HG03159 (cell line): Measurements from ENCODE around the gene PELI1.
"Not testable (repeated sequence)": the region's sequence is repeated elsewhere in the genome, so short reads cannot be mapped to it uniquely, and the experiment has no call there.

Experiments used
- ATAC-seq: cut with Tn5 transposase; IDR thresholded peaks from one replicate; pipeline ENCODE4 v1.9.1; 2021; ENCODE audit warnings: mild to moderate bottlenecking, moderate library complexity; ENCODE audit not compliant: unreplicated experiment

Gene PELI1

GRCh38 chr2:64124571-64124970 lies 19.6 kb downstream of the PELI1 start:
- ATAC-seq = no peak

- no peak for ATAC-seq
Measured at GRCh38 chr2:64124168-64124567, 20.1 kb downstream of the PELI1 start.

GRCh38 chr2:64123740-64124139 lies 20.5 kb downstream of the PELI1 start:
- ATAC-seq = no peak

- no peak for ATAC-seq
Measured at GRCh38 chr2:64122358-64122757, 21.9 kb downstream of the PELI1 start.

DNA sequence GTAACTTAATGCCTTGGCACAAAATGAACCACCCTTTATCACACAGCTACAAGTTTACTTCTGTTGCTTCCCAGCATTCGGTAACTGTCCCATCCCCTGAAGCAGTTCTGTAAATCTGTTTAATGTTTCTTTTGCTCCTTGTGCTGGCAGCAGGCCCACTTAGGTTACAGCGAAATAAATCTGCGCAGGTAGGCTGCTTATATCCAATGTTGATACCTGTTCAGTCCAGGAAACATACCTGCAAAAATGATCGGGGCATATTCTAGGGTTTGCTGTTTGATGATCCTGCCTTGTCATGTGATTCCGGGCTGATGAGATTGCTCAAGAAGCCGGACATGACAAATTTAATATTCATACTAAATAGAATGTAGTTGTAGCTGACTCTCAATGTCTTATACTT lies 23.3 kb downstream of the PELI1 start:
- no peak for ATAC-seq

- no peak for ATAC-seq
Measured at GRCh38 chr2:64120008-64120407, 24.2 kb downstream of the PELI1 start.

GRCh38 chr2:64119369-64119768 lies 24.9 kb downstream of the PELI1 start:
- ATAC-seq = no peak

- ATAC-seq = no peak
Measured at GRCh38 chr2:64115808-64116598, 28.2 kb downstream of the PELI1 start.

GRCh38 chr2:64114912-64115277 lies 29.3 kb downstream of the PELI1 start:
- ATAC-seq = peak; percentile 41

DNA sequence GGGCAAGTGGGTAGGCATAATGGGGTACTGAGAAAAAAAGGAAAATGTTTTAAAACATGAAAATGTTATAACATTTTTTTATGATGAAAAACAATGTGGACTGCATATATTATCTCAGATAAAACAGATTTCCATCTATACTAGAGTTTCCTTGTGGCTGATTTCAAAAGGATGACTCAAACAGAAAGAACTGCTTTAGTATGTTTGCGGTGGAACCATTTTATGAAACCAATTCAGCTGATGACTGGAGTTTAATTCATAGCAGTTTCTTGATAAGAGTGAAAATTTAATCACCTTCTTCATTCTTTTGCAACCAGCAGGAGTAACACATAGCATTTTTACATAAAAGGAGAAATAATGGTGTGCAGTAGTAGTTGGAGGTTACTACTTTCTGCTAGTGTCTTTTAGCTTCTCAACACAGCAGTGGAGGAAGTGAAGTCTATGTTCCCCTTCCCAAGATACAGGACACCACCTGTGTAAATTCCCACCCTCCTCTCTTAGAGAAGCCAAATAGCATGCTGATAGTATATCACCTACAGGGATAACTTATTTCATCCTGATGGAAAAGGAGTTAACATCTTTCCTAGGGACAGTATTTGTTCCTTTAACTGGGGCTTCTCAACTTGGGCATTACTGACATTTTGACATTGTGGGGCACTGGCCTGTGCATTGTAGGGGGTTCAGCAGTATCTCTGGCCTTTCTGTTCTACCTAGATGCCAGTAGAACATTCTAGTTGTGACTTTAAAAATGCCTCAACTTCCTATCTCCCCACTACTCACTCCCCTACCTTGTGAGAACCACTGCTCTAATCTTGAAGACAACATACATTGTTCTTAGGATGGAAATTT lies 29.9 kb downstream of the PELI1 start:
- ATAC-seq = peak; percentile 48

DNA sequence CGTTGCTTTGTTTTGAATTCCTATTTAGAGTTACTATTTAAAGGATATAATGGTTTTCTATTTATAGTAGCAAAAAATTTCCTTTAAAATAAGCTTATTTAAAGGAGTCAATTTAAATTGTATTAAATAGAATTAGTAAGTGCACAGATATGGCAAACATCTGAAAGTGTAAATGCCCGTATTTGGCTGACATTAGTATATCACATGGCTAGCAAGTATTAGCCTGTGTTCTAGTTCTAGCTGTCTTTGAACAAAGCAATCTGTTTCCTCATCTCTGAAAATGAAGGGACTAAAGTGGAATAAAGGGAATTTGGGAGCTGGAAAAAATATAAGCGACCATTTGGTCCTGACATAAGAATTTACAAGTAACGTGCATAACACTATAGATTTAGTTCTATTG lies 32.2 kb downstream of the PELI1 start:
- no peak for ATAC-seq

DNA sequence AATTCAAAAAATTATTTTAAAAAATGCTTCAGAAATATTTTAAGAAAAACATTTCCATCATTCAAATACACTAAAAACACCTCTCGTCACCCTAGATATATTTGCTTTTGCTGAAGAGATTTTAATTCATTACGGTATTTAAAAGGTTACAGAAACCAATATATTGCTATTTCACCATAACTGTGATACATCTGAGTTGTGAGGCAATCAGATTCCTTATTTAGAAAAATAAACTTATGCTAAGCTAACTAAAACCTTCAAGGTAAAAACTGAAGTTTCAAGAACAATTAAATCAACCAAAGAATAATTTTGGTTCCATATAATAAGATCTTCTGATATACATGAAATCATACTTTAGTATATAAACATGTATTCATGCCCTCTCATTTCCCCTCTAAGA lies 32.8 kb downstream of the PELI1 start:
- ATAC-seq = no peak

DNA sequence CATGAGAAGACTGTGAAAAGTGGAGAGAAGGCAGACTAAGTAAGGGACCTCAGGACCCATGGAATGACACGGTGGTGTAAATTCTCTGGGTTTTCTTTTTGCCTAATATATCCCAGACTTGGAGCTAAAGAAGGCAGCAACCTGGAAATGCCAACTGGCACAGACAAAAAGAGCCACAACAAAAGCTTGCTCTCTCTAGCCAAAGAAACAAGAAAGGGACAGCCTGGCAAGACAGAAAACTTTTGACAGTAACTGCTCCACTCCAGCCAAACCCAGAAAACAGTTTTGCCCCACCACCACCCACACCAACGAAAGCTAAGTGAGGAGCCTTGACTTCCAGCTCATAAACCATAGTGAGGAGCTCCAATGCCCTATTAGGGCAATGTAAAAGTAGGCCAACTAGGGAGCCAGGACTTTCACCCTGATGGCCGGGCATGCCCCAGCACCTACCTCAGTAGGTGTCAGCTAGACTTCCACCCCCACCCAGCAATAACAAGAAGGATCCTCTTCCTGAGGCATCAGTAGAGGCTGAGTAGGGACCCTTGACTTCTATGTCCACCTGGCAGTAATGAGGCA lies 35.5 kb downstream of the PELI1 start:
- ATAC-seq = no peak

DNA sequence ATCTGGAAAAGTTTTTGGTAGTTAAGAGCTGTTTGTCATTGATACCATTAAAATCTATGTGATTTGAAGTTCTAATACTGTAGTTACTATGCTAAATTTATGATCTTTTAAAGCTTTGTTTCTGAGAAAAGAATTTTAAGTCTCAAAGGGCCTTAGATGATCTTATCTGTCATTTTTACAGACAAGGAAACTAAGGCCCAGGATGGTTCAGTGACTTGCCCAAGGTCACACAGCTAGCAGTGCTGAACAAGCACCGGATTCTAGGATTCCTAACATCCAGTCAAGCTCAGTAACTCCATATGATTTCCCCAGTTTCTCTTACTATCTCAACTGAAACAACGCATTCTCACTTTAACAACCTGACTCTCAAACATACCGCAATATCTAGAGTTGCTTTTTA lies 37.7 kb downstream of the PELI1 start:
- ATAC-seq = no peak

DNA sequence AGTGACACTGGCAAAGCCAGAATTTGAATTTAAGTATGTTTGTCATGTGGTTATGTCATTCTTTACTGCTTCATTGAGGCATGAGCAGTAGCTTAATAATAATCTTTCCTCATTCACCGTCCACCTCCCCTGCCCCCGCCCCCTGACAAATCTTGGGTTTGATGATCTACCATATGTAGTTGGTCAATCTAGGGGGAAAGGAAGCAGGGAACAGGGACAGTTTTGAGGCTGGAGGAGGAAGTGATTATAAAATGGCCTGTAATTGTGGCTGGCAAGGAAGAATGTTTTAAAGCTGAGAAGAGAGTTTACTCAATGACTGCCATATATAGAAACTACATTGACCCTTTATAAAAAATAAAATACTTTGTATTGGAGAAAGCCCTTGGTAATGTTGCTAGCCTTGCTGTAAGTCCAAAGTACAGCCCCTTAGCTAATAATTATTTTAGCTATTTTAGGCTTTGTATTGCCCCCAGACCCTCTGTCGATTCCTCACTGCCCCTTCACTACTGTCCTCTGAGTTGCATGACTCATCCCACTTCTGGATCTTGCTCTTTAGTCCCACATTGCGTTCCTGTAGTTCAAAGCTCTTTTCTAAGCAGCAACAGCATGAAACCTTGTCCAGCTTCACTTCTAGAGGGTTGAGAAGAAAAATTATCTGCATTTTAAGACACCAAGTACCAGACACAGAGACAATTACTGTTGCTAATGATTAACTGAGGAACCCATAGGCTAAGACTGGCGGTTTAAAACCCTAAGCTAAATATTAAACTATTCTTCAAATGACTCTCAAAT lies 38.4 kb downstream of the PELI1 start:
- ATAC-seq = peak; percentile 40

DNA sequence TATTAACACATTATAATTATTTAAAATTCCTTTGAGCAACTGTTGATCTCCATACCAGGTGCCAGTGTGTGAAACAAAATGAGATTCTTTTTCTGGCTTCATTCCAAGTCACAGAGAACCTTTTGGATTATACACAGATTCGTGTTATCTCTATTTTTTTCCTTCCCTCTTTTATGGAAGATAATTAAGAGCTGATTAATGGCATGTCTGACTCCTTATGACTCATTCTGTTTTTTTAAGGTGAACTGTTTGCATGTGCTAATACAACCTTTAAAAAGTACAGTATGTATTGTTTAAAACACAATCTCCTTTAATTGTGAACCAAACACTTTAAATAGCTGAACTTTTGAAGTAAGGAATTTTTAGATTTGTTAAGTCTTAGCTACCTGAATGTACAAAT lies 39.3 kb downstream of the PELI1 start:
- no peak for ATAC-seq

- ATAC-seq = not testable (repeated sequence)
Measured at GRCh38 chr2:64102736-64103135, 41.5 kb downstream of the PELI1 start.

DNA sequence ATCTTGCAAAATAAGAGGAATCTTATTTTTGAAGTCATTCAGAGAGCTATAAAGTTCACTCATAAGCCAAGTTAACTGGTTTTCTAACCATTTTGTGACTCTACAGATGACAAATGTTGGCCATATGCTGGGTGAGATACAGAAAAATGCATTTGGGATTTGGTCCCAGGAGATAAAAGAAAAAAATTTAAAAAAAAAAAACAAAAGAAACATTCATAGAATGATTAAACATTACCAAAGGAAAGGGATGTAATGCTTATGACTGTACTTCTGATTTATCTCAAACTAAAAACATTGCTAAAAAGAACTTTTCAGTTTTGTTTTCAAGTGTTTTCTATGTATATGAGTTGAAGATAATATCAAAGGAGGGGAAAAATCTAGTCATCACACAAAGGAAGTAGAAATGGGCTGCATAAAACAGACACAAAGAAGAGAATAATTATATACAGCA lies 43.1 kb downstream of the PELI1 start:
- ATAC-seq = peak; percentile 51

DNA sequence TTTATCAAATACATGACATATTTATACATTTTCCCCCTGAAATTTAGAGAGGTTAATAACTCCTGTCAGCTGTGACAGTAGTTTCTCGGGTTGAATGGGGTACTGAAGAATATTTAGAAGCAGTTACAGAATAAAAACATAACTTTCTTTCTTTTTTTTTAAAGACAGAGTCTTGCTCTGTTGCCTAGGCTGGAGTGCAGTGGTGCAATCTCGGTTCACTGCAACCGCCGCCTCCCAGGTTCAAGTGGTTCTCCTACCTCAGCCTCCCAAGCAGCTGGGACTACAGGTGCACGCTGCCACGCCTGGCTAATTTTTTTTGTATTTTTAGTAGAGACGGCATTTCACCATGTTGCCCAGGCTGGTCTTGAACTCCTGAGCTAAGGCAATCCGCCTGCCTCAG lies 43.6 kb downstream of the PELI1 start:
- not testable (repeated sequence) for ATAC-seq

DNA sequence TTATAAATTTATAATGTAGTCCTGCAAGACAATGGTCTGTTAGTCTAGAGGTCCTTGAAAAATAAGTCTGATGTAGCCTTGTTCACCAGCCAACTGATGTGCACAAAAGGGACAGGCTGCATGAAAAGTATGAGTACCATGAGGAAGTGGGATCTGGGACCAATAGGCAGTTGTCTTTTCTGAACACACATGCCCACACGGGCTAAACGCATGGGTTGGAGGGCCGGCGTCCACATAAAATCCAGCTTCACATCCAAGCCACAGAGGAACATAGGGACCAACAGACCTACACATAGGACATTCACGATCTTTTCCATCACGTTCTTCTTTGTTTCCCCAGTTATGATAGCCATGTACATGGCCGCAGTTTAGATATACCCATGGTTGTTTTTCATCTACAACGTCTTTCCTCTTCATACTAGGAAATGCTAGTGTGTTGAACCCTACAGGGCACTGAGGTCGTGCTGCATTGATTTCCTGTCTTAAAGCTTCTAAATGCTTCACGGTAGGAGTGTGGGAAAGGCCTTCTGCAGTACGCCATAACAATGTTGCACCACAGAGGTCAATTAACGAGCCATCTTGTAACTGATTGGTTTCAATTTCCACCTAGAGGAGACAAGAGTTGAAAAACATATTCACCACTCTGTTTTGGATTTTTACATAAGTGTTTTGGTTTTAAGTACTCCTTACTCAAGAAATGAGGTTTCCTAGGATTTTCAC lies 49.4 kb downstream of the PELI1 start:
- no peak for ATAC-seq
